K562 treated with DMSO at 1 percent for 4 hours (cell line): ENCODE results near the gene TMEM218. TPM values are rescaled to one million over a fixed set of nuclear protein-coding genes. Genes with fewer than 3 reads are reported as not detected.

Experiments
- total RNA-seq: library from RNA; unstranded; fragments of 300-600 nt; gene quantifications from 2 replicates; pipeline ENCODE4 v1.2.3, GENCODE V29; 2022; ENCODE audit not compliant: insufficient read depth

TMEM218 gene
- 10.6 and 11.4 TPM in 2 replicates for total RNA-seq

GRCh38 chr11:125111343-125112207 lies at the start of gene TMEM218:
Gene TMEM218 (minus strand): TSS chr11:125111626. CDS start chr11:125102241, 9,385 bp downstream.

GRCh38 chr11:125062931-125063428 lies 48.4 kb downstream of the TMEM218 start, which contains the start of gene SLC37A2:
Gene SLC37A2 (plus strand): TSS chr11:125063305. CDS start chr11:125063368, 63 bp downstream.

Other genes with a start within 250 kb of the TMEM218 start
- gene ROBO3, start 246.2 kb downstream of the TMEM218 start, total RNA-seq = 0.88 TPM in 1 of 2 replicates, not detected in the other
- gene ROBO4, start 213.8 kb downstream of the TMEM218 start, total RNA-seq = not detected in 2 replicates
- not detected in 2 replicates for gene HEPN1, start 192.4 kb downstream of the TMEM218 start, total RNA-seq
- gene HEPACAM, start 175.6 kb downstream of the TMEM218 start, total RNA-seq = not detected in 2 replicates
- 1.3 and 2.2 TPM in 2 replicates for gene CCDC15, start 157.4 kb downstream of the TMEM218 start, total RNA-seq
- 2.4 and 3.0 TPM in 2 replicates for gene SLC37A2, start 48.3 kb downstream of the TMEM218 start, total RNA-seq
- not detected in 2 replicates for gene PKNOX2, start 53.1 kb upstream of the TMEM218 start, total RNA-seq